Panc1 (cell line): ENCODE measurements around the gene REC114. TPM values are rescaled to one million over a fixed set of nuclear protein-coding genes. Genes with fewer than 3 reads are reported as not detected.

Source experiments
- ATAC-seq: fragments of 200-7000 bp; cut with Tn5 transposase; 2 replicates; pipeline ENCODE4 v1.9.1; 2020; ENCODE audit warnings: mild to moderate bottlenecking, moderate library complexity
- BruUV-seq: library from RNA; stranded (reverse); fragments of 400-500 nt; replicated peaks from 2 replicates; lab custom pipeline; 2021; lab: Mats Ljungman, UMichigan
- CTCF ChIA-PET: fragments of 300-600 bp; sonication (Branson Sonifier 250); formaldehyde crosslinking; loops from one replicate; lab custom pipeline; 2022; ENCODE audit warnings: antibody characterized with exemption; lab: Charles Lee
- POLR2A ChIA-PET: fragments of 300-600 bp; sonication (Branson Sonifier 250); formaldehyde crosslinking; loops from one replicate; lab custom pipeline; 2022; ENCODE audit warnings: antibody characterized with exemption; lab: Charles Lee
- DNase-seq: peaks from one replicate; pipeline ENCODE4 v3.0.0-alpha.2; 2010; ENCODE audit warnings: low read depth, low spot score
- H3K27ac ChIP-seq: 2 replicates; pipeline ENCODE4 v1.5.1; 2011; ENCODE audit warnings: mild to moderate bottlenecking, low read length, inconsistent platforms
- H3K27me3 ChIP-seq: fragments of 200-500 bp; sonication (Bioruptor generic); 2 replicates; pipeline ENCODE4 v1.6.0; 2014; ENCODE audit warnings: low read length, inconsistent platforms; ENCODE audit not compliant: control insufficient read depth, insufficient read depth
- H3K36me3 ChIP-seq: fragments of 200-500 bp; sonication (Bioruptor generic); 2 replicates; pipeline ENCODE4 v1.5.1; 2014; ENCODE audit warnings: inconsistent platforms, mild to moderate bottlenecking, low read length, moderate library complexity; ENCODE audit not compliant: control insufficient read depth, insufficient read depth
- H3K4me1 ChIP-seq: 2 replicates; pipeline ENCODE4 v1.5.1; 2011; ENCODE audit warnings: inconsistent platforms, mild to moderate bottlenecking, low read length, moderate library complexity; ENCODE audit not compliant: control insufficient read depth, insufficient read depth
- H3K4me3 ChIP-seq, 2 experiments: 2 replicates each; pipeline ENCODE4 v1.5.1; 2011 to 2012; ENCODE audit warnings: low read depth in 2 of 2, low read length in 2 of 2, mild to moderate bottlenecking in 2 of 2, inconsistent platforms in 1 of 2, moderate library complexity in 1 of 2
- H3K9me3 ChIP-seq: fragments of 200-500 bp; sonication (Bioruptor generic); 2 replicates; pipeline ENCODE4 v1.5.1; 2014; ENCODE audit warnings: low read depth, mild to moderate bottlenecking, inconsistent platforms, low read length, moderate library complexity; ENCODE audit not compliant: control insufficient read depth, insufficient read depth
- CTCF ChIP-seq: fragments of 450-650 bp; IDR thresholded peaks from 2 replicates; pipeline ENCODE4 v1.5.1; 2017; ENCODE audit warnings: mild to moderate bottlenecking
- POLR2AphosphoS5 ChIP-seq: IDR thresholded peaks from 2 replicates; pipeline ENCODE4 v1.6.1; 2012; ENCODE audit warnings: mild to moderate bottlenecking, low read depth, low read length, moderate library complexity
- REST ChIP-seq, 2 experiments: IDR thresholded peaks; 2 replicates each; pipeline ENCODE4 v1.6.1; 2011 to 2012; ENCODE audit warnings: low read depth in 2 of 2, control low read depth in 1 of 2, low read length in 1 of 2, mild to moderate bottlenecking in 1 of 2, moderate library complexity in 1 of 2; ENCODE audit not compliant: insufficient read depth in 1 of 2
- SIN3A ChIP-seq: IDR thresholded peaks from 2 replicates; pipeline ENCODE4 v1.6.1; 2012; ENCODE audit warnings: low read depth, mild to moderate bottlenecking, low read length, moderate library complexity, borderline replicate concordance; ENCODE audit not compliant: insufficient read depth
- TCF7L2 ChIP-seq: IDR thresholded peaks from 2 replicates; pipeline ENCODE4 v1.6.1; 2011; ENCODE audit warnings: mild to moderate bottlenecking, low read depth, low read length, inconsistent platforms
- in situ Hi-C: cut with HindIII; loops from 2 replicates; pipeline ENCODE4 v1.10.0; 2016; ENCODE audit warnings: low sequenced_read_pairs, low pct_unique_long_range_greater_than_20kb
- intact Hi-C: fragments of 100-400 bp; cut with micrococcal nuclease; formaldehyde crosslinking; loops from one replicate; pipeline ENCODE4 v1.10.0; 2022; ENCODE audit not compliant: unreplicated experiment
- total RNA-seq: library from RNA; stranded (reverse); gene quantifications from one replicate; pipeline ENCODE4 v1.2.1, GENCODE V29; 2021; ENCODE audit not compliant: unreplicated experiment

Gene REC114
- total RNA-seq, 1 experiment from 2014 or later = not detected

- ATAC-seq (no peak), DNase-seq (no peak)
- no peaks in the 10 kb centered on the region for H3K9me3 ChIP-seq
- ChIA-PET POLR2A (no interaction called here), CTCF (no interaction called here)
- in situ Hi-C loops (no loop called here), intact Hi-C loops (no loop called here)
- H3K27ac ChIP-seq = no peak overlapping the region
- H3K4me3 ChIP-seq = no peak overlapping the region
- no TSS peak for BruUV-seq
- no peaks in the 10 kb centered on the region; the same call in 1 of the 2 replicates for H3K36me3 ChIP-seq
- H3K4me1 ChIP-seq = no peaks in the 10 kb centered on the region
- TF ChIP-seq CTCF (no peak), REST (IDR thresholded peaks at IDR 0.05; ENCODE audit: insufficient read depth in 1 of 2, low read depth in 2 of 2, low read length in 1 of 2) (no peak), TCF7L2 (no peak), POLR2AphosphoS5 (no peak), SIN3A (no peak)
- no peaks in the 10 kb centered on the region for H3K27me3 ChIP-seq
Observed at GRCh38 chr15:73585871-73586654, 143.1 kb downstream of the REC114 start.

DNA sequence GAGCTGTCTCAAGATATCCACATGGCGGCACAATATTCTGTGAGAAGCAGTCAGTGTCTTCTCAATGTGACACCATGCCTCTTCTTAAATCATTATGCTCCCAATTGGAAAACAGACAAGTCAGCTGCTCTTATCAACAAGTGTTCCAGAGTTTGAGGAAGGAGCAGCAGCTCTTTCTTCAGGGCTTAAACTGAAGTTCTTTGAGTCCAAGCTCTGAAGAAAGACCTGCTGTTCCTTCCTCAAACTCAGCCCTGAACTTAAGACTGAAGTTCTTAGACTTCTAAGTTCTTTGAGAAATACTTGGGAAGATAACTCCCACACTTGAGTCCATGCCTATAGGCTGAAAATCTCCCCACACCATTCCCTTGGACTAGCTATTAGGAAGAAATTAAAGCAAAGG, 146.8 kb downstream of the REC114 start:
- DNase-seq = no peak
- Histone ChIP-seq H3K27ac (no peak overlapping the region), H3K4me3 (no peak overlapping the region), H3K4me1 (no peaks in the 10 kb centered on the region), H3K36me3 (no peaks in the 10 kb centered on the region), H3K9me3 (no peaks in the 10 kb centered on the region), H3K27me3 (no peaks in the 10 kb centered on the region)
- in situ Hi-C loops (no loop called here), intact Hi-C loops (no loop called here)
- POLR2A ChIA-PET = no interaction called here
- no peak for ATAC-seq
- CTCF ChIA-PET = no interaction called here
- TF ChIP-seq CTCF (no peak), REST (IDR thresholded peaks at IDR 0.05; ENCODE audit: insufficient read depth in 1 of 2, low read depth in 2 of 2, low read length in 1 of 2) (no peak), TCF7L2 (no peak), SIN3A (no peak), POLR2AphosphoS5 (no peak)
- BruUV-seq = no TSS peak
